CD4-positive, alpha-beta T cell treated with Interleukin-17A for 4 hours (primary cell): ENCODE results near the gene MYDGF.

ENCODE experiments used
- DNase-seq: peaks from one replicate; pipeline ENCODE4 v3.0.0-alpha.2; 2020; ENCODE audit warnings: mixed read lengths

Gene MYDGF

DNA sequence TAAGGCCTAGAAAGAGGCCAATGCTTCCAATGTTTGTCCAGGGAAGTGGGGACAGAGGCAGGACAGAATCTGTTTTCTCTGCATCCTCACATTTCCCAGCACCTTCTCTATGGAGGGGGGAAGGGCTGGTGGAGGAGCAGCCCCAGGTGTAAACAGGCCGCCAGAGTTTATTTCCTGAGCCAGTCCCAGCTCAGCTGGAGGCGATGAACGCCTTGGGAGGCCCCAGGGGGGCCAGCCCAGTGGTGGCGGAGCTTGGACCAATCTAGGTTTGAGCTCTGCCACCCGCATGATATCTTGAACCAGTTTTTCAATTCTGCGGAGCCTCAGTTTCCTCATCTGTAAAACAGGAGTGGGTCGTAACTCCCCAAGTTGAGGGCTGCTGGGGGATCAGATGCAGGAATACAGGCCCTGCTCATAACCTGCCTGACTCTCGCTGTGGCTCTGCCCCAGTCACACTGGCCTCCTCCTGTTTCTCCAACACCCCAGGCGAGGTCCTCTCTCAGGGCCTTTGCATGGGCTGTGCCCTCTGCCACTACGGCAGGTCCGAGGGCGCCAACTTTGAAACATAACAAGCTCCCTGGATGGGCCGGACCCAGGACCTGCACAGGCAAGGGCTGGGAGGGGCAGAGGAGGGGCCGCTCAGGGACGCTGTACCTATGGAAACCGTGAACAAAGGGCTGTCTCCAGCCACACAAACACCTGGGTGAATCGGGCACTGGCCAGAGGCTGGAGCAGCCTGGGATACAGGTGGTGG is 29.7 kb downstream of the MYDGF start:
- DNase-seq, result peak; percentile 25

DNA sequence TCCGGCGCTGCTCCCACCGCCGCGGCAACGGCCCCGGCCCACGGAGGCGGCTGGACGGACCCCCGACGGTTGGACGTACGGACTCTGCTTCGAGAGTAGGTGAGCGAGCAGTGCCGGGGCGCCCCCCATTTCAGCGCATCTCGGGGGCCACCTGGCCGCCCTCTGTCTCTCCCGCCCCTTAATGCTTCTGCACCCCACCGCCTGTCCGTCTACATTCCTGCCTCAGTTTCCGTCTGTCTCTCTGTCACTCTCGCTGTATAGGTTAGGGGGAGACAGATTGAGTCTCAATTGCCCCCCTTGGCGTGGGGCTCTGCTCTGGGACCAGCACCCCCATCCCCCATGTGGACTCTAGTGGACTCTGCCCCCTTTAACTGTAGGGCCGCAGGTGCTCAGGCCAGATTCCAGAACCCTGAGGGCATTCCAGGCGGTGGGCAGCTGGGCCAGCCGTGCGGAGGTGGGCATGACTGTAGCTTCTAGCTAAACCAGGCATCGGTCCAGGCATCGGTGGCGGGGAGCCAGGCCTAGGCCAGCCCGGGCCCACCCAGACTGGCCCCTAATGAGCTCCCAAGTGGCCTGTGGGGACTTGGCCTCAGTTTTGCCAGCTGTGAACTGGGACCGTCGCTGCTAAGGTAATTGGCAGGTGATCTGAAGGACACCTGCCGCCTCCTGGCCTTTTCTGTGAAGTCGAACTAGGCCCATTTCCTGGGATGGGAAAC is 30.5 kb downstream of the MYDGF start:
- no peak for DNase-seq

DNA sequence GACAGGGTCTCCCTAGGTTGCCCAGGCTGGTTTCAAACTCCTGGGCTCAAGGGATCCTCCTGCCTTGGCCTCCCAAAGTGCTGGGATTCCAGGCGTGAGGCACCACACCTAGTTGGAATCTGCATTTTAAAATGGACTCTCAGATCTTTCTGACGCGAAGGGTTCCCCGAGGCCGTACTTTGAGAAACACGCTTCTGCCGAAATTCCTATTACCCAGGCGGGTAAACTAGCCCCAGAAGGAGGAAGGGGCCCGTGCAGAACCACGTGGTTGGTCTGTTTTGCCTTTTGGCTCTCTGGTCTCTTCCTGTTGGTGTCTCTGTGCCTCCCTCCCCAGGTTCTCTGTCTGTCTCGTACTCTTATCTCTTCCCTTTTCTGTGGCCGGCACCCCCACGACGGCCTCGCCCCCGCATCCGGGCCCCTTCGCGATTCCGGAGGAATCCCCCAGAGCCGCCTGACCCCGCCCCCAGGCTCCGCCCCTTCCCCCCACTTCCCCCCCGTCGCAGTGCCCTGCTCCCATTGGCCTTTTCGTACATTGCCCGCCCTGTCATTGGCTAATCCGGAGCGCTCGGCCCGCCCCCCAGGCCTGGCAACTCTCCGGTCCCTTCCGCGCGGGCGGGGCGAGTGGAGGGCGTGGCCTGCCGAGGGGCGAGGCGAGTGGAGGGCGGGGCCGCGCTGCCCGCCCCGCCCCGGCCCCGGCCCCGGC is 31.2 kb downstream of the MYDGF start, which contains the start of gene TNFAIP8L1:
TSS of gene TNFAIP8L1 (plus strand) at position 689 of the 703 bp plus-strand sequence. CDS start 12,354 bp downstream, outside the sequence.
- peak; percentile 100 for DNase-seq

DNA sequence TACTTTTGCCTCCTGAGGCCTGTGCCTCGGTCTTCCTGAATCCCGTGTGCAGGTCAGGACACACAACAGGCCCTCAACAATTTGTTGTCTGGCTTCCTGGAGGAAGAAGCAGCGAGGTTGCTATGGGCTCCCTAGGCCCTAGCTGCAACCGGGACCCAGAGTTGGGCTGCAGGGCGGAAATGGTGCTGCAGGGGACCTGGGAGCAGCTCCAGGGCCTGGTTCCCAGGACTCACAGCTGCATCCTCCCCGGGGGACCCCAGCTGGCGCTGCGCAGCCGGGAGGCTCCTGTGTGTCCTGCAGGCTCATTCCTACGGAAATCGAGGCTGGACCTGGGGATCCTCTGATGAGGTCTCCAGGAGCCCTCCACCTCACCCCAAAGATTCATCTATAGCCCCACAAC is 31.8 kb downstream of the MYDGF start:
- no peak for DNase-seq

DNA sequence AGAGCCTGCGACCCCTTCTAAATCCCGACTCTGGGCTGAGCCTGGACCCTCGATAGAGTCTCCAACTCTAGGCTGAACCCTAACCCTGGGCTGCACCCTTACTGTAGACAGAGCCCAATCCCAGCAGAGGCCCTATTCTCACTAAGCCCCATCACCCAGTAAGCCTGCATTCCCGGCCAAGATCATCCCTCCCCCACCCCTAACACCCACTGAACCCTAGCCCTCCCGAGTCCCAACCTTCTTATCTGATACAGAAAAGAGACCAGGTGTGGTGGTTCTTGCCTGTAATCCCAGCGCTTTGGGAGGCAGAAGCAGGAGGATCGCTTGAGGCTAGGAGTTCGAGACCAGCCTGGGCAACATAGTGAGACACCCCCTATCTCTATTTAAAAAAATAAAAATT is 33.4 kb downstream of the MYDGF start:
- no peak for DNase-seq

DNA sequence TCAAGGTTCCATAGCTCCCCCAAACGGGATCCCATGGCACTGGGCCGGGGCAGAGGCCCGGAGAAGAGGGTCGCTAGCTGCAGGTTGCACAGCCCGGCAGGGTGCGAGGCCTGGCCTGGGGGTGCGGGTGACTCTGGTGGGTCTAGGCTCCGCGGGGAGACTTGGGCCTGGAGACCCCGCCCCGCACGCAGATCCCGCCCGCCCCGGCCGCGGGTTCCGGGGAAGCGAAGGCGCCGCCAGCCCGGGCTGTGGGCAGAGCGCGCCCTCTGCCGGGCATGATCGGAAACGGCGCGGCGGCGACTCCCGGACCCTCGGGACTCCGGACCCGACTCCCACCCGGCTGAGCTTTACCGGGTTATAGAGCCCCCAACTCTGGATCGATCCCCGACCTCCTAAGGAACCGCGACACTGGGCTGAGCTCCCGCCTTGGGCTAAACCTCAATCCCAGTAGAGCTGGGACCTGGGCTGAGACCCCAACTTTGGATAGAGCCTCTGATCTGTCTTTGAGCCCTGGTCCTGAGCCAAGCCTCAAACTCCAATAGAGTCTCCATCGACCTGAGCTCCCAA is 33.9 kb downstream of the MYDGF start:
- peak; percentile 87 for DNase-seq

DNA sequence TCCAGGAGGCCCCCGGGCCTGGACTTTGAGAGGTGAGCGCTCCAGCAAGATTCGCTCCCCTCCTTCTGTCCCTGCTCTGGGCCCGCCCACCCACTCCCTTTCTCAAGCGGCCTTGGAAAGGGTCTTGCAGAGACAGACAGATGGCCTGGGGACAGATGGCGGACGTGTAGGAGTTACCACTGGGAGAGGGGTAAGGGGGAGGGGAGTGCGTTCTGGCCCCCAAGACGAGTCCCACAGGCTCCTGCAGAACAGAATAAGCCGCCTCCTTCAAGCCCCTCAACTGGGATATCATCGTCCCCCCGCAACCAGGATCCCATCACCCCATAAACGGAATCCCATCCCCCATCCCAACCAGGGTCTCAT is 34.4 kb downstream of the MYDGF start:
- no peak for DNase-seq

DNA sequence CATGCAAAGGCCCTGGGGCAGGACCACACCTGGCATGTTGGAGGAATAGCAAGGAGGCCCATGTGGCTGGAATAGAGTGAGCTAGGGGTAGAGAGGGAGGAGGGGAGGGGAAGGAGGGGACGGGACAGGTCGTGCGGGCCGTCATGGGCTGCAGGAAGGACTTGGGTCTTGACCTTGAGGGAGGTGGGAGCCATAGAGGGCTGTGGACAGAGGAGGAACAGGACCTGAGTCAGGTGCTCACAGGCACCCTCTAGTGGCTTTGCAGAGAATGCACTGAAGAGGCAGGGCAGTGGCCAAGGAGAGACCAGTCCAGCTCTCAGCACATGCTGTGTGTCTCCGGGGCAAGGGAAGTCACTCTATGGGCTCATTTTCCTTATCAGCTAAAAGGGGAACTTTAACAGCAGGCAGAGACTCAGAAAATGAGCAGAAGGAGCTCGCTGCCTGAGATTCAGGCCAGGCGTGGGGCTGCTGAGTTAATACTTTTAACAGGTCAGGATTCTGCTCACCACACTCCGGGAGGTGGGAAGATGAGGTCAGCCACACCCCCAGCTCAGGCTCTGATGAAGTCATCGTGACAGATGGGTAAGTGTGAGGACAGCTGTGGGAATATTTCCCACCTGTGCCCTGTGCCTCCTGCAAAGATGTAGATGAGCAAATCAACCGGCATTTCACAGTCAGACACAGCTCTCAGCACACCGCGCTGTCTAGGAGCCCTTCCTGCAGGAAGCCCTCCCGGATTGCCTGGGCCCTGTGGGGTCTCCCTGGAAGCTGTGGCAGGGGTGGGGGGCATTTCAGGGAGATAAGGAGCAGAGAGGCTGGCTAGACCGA is 36.8 kb downstream of the MYDGF start:
- DNase-seq, result peak; percentile 63

DNA sequence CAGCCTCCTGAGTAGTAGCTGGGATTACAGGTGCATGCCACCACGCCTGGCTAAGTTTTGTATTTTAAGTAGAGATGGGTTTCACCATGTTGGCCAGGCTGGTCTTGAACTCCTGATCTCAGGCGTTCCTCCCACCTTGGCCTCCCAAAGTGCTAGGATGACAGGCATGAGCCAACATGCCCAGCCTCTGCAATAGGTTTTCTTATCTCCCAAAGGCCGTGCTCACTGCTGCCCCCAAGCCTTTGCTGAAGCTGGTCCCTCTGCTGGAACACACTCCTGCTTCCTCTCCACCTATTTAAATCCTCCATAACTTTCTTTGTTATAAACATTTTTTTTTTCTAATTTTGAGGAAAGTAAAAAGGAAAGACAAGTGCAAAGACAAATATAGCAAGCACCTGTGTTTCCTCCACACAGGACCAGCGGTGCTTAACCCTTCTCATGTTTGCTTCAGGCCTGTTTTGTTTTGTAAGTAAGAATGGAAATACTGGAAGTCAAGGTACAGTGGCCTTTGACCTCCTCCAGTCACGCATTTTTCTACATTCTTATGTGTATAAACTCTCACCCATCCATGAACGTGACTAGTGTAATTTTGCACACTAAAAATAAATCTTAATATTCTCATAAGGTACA is 45.3 kb downstream of the MYDGF start:
- DNase-seq, result no peak

DNA sequence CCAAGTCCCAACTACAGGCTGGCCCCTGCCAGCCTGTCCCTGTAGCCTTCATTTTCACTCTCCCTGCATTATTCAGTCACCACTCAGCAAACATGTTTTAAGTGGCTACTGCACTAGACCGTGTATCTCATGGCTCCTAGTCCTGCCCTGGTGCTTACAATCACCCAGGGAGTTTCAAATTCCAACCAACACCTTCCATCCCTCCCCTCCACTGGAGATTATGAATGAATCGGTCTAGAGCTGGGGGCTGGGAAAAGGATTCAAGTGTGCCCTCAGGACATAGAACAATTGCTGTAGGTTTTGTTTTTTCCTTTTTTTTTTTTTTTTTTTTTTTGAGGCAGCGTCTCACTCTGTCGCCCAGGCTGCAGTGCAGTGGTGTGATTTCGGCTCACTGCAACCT is 45.8 kb downstream of the MYDGF start:
- no peak for DNase-seq

DNA sequence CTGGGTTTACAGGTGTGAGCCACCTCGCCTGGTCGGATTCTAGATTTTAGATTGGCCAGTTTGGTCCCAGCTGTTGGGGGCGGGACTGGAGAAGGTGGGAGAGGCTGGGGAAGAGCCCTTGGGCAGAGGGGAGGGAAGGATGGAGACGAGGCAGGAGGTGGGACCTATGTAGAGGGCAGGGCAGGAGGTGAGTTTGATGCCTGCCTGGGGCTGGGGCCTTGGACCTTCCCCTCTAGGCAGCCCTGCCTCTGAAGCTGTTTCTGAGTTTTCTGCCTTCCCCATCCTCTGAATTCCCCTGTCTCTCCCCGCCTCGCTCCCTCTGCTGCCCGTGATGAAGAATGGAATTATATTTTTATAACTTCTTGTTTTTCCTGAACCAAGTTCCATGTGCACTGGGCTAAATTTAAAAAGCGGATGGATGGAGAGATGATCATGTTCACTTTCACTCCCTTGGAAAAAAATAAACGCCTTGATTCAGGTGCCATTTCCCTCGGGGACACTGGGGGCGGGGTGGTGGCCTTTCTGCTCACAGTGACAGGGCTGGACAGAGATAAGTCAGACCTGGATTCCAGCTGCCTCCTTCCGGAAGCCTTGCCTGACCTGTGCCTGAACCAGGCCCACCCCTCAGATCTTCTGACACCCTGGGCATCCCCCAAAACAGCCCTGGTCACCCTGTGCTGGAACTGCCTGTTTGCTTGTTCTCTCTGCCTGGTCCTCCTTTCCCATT is 47.3 kb downstream of the MYDGF start:
- DNase-seq, result no peak

DNA sequence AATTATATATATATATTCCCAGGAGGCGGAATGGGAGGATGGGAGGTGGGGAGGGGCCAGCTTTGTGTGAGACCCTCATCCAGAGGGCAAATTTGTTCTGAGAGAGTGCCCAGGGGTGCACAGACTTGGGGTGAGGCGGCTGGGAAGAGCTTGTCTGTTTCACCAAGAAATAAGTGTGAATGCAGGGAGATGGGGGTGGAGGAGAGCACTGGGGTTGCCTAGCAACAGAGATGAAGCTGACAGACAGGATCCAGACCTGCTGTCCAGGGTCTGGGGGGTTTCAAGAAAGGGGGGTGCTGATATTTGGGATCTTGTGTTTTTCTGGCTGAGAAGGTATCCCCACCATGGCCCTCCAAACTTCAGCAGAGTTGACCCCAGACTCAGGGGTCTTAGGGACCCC is 49.5 kb downstream of the MYDGF start:
- DNase-seq, result no peak

DNA sequence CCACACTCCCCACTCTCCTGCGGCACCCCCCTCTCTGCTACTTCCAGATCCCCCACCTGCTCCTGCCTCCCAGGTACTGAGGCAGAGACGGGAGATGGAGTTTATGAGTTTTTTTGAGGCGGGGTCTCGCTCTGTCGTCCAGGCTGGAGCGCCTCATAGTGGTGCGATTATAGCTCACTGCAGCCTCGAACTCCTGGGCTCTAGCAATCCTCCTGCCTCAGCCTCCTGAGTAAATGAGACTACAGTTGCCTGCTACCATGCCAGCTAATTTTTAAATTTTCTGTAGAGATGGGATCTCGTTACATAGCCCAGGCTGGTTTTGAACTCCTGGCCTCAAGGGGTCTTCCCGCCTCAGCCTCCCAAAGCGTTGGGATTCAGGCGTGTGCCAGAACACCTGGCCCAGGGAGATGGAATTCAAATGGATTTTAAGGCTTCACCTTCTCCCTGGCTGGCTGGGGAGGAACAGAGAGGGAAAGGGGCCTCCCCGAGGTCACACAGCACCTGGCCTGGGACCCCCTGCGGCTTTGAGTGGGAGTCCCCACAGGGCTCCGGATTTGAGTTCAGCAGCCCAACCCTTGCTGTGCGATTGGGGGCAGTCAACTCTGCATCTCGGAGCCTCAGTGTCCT is 50.4 kb downstream of the MYDGF start:
- DNase-seq, result no peak

DNA sequence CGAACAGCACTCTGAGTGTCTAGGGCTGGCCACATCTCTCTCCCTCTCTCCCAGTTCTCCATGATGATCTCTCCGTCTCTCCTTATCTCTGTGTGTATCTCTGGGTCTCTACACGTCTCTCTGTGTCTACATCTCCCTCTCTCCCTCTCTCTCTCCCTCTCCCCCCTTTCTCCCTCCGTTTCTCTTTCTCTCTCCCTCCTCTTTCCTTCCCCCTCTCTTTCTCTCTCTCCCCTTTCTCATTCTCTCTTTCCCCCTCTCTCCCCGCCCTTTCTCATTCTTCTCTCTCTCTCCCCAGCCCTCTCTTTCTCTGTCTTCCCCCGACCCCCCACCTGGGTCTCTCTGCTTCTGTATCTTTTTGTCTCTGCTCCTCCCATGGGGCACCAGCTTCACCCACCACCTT is 52.1 kb downstream of the MYDGF start:
- no peak for DNase-seq

DNA sequence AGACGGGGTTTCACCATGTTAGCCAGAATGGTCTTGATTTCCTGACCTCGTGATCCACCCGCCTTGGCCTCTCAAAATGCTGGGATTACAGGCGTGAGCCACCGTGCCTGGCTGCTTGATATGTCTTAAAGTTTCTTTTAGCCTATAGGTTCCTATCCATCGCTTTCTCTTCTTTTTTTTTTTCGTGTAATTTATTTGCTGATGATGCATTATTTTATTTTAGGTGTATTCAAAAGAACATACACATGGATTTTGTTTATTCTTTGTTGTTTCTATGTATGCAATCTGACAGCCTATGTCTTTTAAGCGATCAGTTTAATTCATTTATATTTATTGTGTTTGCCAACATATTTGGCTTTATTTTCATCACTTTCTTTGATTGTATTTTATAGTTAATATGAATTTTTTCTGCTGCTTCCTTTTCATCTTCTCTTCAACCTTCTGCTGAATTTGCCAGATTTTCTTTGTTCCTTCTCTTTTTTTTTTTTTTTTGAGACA is 56.8 kb downstream of the MYDGF start:
- no peak for DNase-seq

DNA sequence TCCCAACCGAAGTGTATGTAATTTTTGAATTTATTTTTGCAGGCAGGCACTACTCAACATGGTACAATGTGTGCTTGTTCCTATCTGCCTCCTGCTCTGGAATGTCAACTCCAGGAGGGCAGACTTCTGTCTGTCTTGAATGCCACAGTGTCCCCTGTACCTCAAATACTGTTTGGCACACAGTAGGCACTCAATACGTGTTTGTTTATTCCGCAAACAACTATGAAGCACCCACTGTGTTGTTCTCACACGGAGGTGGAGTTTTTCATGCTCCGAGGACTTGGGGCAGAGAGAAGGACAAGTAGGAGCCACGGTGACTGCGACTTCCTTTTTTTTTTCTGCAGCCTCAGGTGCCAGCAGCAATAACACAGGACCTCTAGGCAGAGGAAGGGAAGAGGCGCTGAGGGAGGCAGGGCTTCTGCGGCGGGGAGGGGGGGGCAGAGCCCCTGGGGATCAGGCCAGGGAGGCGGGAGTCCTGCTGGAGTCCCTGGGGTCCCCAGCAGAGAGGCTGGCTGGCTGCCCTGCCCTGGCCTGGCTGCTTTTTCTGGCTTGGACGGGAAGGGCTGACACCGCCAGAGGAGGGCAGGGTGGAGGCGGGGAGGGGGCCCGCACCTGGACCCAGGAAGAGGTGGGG is 60.1 kb downstream of the MYDGF start:
- no peak for DNase-seq
